PC-3 (cell line): ENCODE data around the gene TXNRD1. TPM values are rescaled to one million over a fixed set of nuclear protein-coding genes. Genes with fewer than 3 reads are reported as not detected.

Experiments used
- ATAC-seq: fragments of 200-7000 bp; cut with Tn5 transposase; 2 replicates; pipeline ENCODE4 v1.9.1; 2020; ENCODE audit warnings: mild to moderate bottlenecking, moderate library complexity
- BruUV-seq: library from RNA; stranded (reverse); fragments of 400-500 nt; replicated peaks from 2 replicates; lab custom pipeline; 2021; lab: Mats Ljungman, UMichigan
- CTCF ChIA-PET: fragments of 300-600 bp; sonication (Branson Sonifier 250); formaldehyde crosslinking; loops from one replicate; lab custom pipeline; 2022; ENCODE audit warnings: antibody characterized with exemption; lab: Charles Lee
- POLR2A ChIA-PET: fragments of 300-600 bp; sonication (Branson Sonifier 250); formaldehyde crosslinking; loops from one replicate; lab custom pipeline; 2022; ENCODE audit warnings: antibody characterized with exemption; ENCODE audit not compliant: unreplicated experiment; lab: Charles Lee
- DNase-seq: peaks from one replicate; pipeline ENCODE4 v3.0.0-alpha.2; 2015
- H2AFZ ChIP-seq: fragments of 300-600 bp; sonication (generic); 2 replicates; pipeline ENCODE4 v1.6.0; 2016; ENCODE audit warnings: antibody characterized with exemption, low read length
- H3F3A ChIP-seq: fragments of 300-600 bp; sonication (generic); one replicate; pipeline ENCODE4 v1.6.0; 2017; ENCODE audit warnings: antibody characterized with exemption, low read length, control low read depth, mild to moderate bottlenecking; ENCODE audit not compliant: unreplicated experiment
- H3K27ac ChIP-seq: fragments of 300-600 bp; sonication (generic); 2 replicates; pipeline ENCODE4 v1.5.1; 2016; ENCODE audit warnings: mild to moderate bottlenecking, low read length
- H3K27me3 ChIP-seq: fragments of 300-600 bp; sonication (generic); 2 replicates; pipeline ENCODE4 v1.6.1; 2016; ENCODE audit warnings: low read length, mixed read lengths
- H3K36me3 ChIP-seq: fragments of 300-600 bp; sonication (generic); 2 replicates; pipeline ENCODE4 v1.6.1; 2016; ENCODE audit warnings: low read depth, mixed run types, low read length, mixed read lengths
- H3K4me1 ChIP-seq: fragments of 300-600 bp; sonication (generic); 2 replicates; pipeline ENCODE4 v1.5.1; 2016; ENCODE audit warnings: low read length; ENCODE audit not compliant: insufficient read depth
- H3K4me2 ChIP-seq: fragments of 300-600 bp; sonication (generic); 2 replicates; pipeline ENCODE4 v1.6.0; 2016; ENCODE audit warnings: low read length
- H3K4me3 ChIP-seq: fragments of 300-600 bp; sonication (generic); 2 replicates; pipeline ENCODE4 v1.5.1; 2016; ENCODE audit warnings: mild to moderate bottlenecking, low read length, mixed read lengths
- H3K79me2 ChIP-seq: fragments of 300-600 bp; sonication (generic); 2 replicates; pipeline ENCODE4 v1.6.1; 2017; ENCODE audit warnings: low read length, mixed read lengths
- H3K9ac ChIP-seq: fragments of 300-600 bp; sonication (generic); 2 replicates; pipeline ENCODE4 v1.6.0; 2016; ENCODE audit warnings: mild to moderate bottlenecking, low read length
- H3K9me2 ChIP-seq: fragments of 300-600 bp; sonication (generic); replicated peaks from 2 replicates; pipeline ENCODE4 v1.6.1; 2016; ENCODE audit warnings: mixed run types, low read length, mixed read lengths
- H3K9me3 ChIP-seq: fragments of 300-600 bp; sonication (generic); 2 replicates; pipeline ENCODE4 v1.6.1; 2016; ENCODE audit warnings: low read length, mixed read lengths
- H4K20me1 ChIP-seq: fragments of 300-600 bp; sonication (generic); 2 replicates; pipeline ENCODE4 v1.6.1; 2016; ENCODE audit warnings: low read length, mixed read lengths
- CTCF ChIP-seq: fragments of 300-600 bp; sonication (generic); conservative IDR thresholded peaks from 2 replicates; pipeline ENCODE4 v1.5.1; 2017; ENCODE audit warnings: antibody characterized with exemption, low read depth, mild to moderate bottlenecking, low read length
- EZH2 ChIP-seq: fragments of 300-600 bp; sonication (generic); IDR thresholded peaks from one replicate; pipeline ENCODE4 v1.6.1; 2017; ENCODE audit warnings: antibody characterized with exemption, mild to moderate bottlenecking, low read length; ENCODE audit not compliant: unreplicated experiment
- EZH2phosphoT487 ChIP-seq: fragments of 300-600 bp; sonication (generic); IDR thresholded peaks from 2 replicates; pipeline ENCODE4 v1.6.1; 2018; ENCODE audit warnings: mild to moderate bottlenecking, antibody characterized with exemption, low read length, borderline replicate concordance
- intact Hi-C: fragments of 100-400 bp; cut with micrococcal nuclease; formaldehyde crosslinking; loops from 2 replicates; pipeline ENCODE4 v1.9.0; 2023
- total RNA-seq: library from RNA; depleted of rRNA; stranded (reverse); fragments of >200 nt; gene quantifications from 2 replicates; pipeline ENCODE4 v1.2.3, GENCODE V29; 2014

The TXNRD1 gene
- total RNA-seq, 1 experiment from 2014 or later = 419 TPM

- intact Hi-C loops = no loop called here
- no peaks in the 10 kb centered on the region for H3K27me3 ChIP-seq
- H3K79me2 ChIP-seq = no peaks in the 10 kb centered on the region
- no peak overlapping the region for H3K4me3 ChIP-seq
- H3K9me2 ChIP-seq = no peaks in the 10 kb centered on the region
- ATAC-seq (no peak), DNase-seq (no peak)
- H4K20me1 ChIP-seq = no peaks in the 10 kb centered on the region
- ChIA-PET CTCF (no interaction called here), POLR2A (no interaction called here)
- no peak overlapping the region for H3K9ac ChIP-seq
- no peaks in the 10 kb centered on the region for H3K36me3 ChIP-seq
- no TSS peak for BruUV-seq
- H3K4me2 ChIP-seq = no peak overlapping the region
- H2AFZ ChIP-seq = no peak overlapping the region
- H3K9me3 ChIP-seq = no peaks in the 10 kb centered on the region
- no peak overlapping the region for H3K27ac ChIP-seq
- no peaks in the 10 kb centered on the region for H3K4me1 ChIP-seq
- TF ChIP-seq EZH2phosphoT487 = no peak
- no peak for TF ChIP-seq CTCF
- no peak for TF ChIP-seq EZH2
- no peaks in the 10 kb centered on the region for H3F3A ChIP-seq
Observed at GRCh38 chr12:104207416-104208205, 8.0 kb upstream of the TXNRD1 start.

GRCh38 chr12:104212516-104212915 is 3.1 kb upstream of the TXNRD1 start:
- DNase-seq (no peak), ATAC-seq (no peak)
- Histone ChIP-seq H3K9me2 (no peaks in the 10 kb centered on the region), H3K27ac (no peak overlapping the region), H3K4me3 (no peak overlapping the region), H3K79me2 (no peaks in the 10 kb centered on the region), H3K36me3 (no peaks in the 10 kb centered on the region), H2AFZ (no peak overlapping the region), H4K20me1 (no peaks in the 10 kb centered on the region), H3F3A (no peaks in the 10 kb centered on the region), H3K4me1 (peaks cover 9% of the 10 kb centered on the region), H3K9ac (no peak overlapping the region), H3K27me3 (no peaks in the 10 kb centered on the region), H3K4me2 (no peak overlapping the region), H3K9me3 (no peaks in the 10 kb centered on the region)
- TF ChIP-seq CTCF (no peak), EZH2 (no peak), EZH2phosphoT487 (no peak)
- no TSS peak for BruUV-seq
- intact Hi-C loops = loop anchor here (10.0 kb wide), 1 partner anchor 892 kb away; the partner anchor contains the start of gene WASHC4
- POLR2A ChIA-PET = no interaction called here
- CTCF ChIA-PET = no interaction called here

DNA sequence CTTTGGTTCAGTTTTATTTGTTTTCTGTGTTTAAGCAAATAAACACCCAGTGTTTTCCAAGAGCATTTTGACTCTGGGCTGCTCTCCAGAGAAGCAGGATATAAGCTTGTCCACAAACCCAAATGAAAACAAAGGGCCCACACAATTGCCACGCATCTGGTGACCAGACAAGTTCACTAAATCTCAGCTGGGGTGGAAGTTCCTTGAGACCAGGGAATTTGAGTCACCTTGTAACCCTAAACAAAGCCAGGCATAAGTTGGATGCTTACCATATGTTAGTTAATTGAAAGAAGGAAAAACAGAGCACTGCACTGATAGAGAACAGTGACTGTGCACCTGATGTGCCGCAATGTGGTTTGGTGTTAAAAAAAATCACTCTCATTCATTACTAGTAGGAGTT is 1.6 kb upstream of the TXNRD1 start:
- ATAC-seq (peak; percentile 89), DNase-seq (peak; percentile 89)
- no TSS peak for BruUV-seq
- ChIA-PET POLR2A (interaction anchor here (0.6 to 1.0 kb wide), 3 partner anchors 73 to 86 kb away, joined by 3 to 6 read pairs (median 4); no protein-coding TSS in a partner anchor), CTCF (interaction anchor here (0.7 to 1.0 kb wide), 2 partner anchors 12 to 145 kb away, joined by 8 to 20 read pairs; no protein-coding TSS in a partner anchor)
- Histone ChIP-seq H4K20me1 (no peaks in the 10 kb centered on the region), H3K79me2 (no peaks in the 10 kb centered on the region), H3K9me3 (no peaks in the 10 kb centered on the region), H3K4me3 (no peak overlapping the region), H2AFZ (peak overlapping the region; percentile 14; the same call in 1 of the 2 replicates), H3K9ac (no peak overlapping the region), H3K27me3 (no peaks in the 10 kb centered on the region), H3K36me3 (no peaks in the 10 kb centered on the region), H3K4me1 (peaks cover 19% of the 10 kb centered on the region), H3K27ac (peak overlapping the region; percentile 63), H3F3A (peaks cover 8% of the 10 kb centered on the region), H3K9me2 (no peaks in the 10 kb centered on the region), H3K4me2 (peak overlapping the region; percentile 38)
- intact Hi-C loops = loop anchor here (1.0 to 10.0 kb wide), 2 partner anchors 72 to 891 kb away; partner anchors contain the start of gene WASHC4
- TF ChIP-seq EZH2phosphoT487 = no peak
- no peak for TF ChIP-seq EZH2
- no peak for TF ChIP-seq CTCF
